Trophoblast cell (in vitro differentiated cells and primary cell): ENCODE measurements around the gene PCNX3.

Experiments used
- DNase-seq, 2 donors: peaks; one replicate each; pipeline ENCODE4 v3.0.0-alpha.2; 2016
- H2AFZ ChIP-seq: 2 replicates; pipeline ENCODE4 v1.6.1; 2013; ENCODE audit warnings: low read length, moderate library complexity, mild to moderate bottlenecking; ENCODE audit not compliant: insufficient read depth, poor library complexity
- H2AK5ac ChIP-seq: 2 replicates; pipeline ENCODE4 v1.6.1; 2013; ENCODE audit warnings: mild to moderate bottlenecking, low read length
- H2BK120ac ChIP-seq: 2 replicates; pipeline ENCODE4 v1.6.1; 2013; ENCODE audit warnings: low read length, mild to moderate bottlenecking, moderate library complexity; ENCODE audit not compliant: insufficient read depth, poor library complexity
- H2BK12ac ChIP-seq: 2 replicates; pipeline ENCODE4 v1.6.1; 2013; ENCODE audit warnings: mild to moderate bottlenecking, low read length, moderate library complexity
- H2BK5ac ChIP-seq: 2 replicates; pipeline ENCODE4 v1.6.1; 2013; ENCODE audit warnings: low read length, low read depth, moderate library complexity, mild to moderate bottlenecking; ENCODE audit not compliant: poor library complexity
- H3K14ac ChIP-seq: 2 replicates; pipeline ENCODE4 v1.6.1; 2013; ENCODE audit warnings: mild to moderate bottlenecking, low read length
- H3K18ac ChIP-seq: 2 replicates; pipeline ENCODE4 v1.6.1; 2013; ENCODE audit warnings: mild to moderate bottlenecking, low read length
- H3K23ac ChIP-seq: 2 replicates; pipeline ENCODE4 v1.6.1; 2013; ENCODE audit warnings: low read length
- H3K27ac ChIP-seq: 2 replicates; pipeline ENCODE4 v1.5.1; 2013; ENCODE audit warnings: low read depth, mild to moderate bottlenecking, inconsistent platforms, low read length, moderate library complexity
- H3K27me3 ChIP-seq: 2 replicates; pipeline ENCODE4 v1.6.1; 2013; ENCODE audit warnings: inconsistent platforms, mild to moderate bottlenecking, low read length, moderate library complexity; ENCODE audit not compliant: insufficient read depth
- H3K36me3 ChIP-seq, 2 experiments: 1 replicate in 1 of 2; 2 replicates in 1 of 2; pipeline ENCODE4 v1.6.1; 2013; ENCODE audit warnings: low read length in 2 of 2, mild to moderate bottlenecking in 2 of 2, moderate library complexity in 1 of 2; ENCODE audit not compliant: insufficient read depth in 2 of 2, control insufficient read depth in 1 of 2
- H3K4ac ChIP-seq: 2 replicates; pipeline ENCODE4 v1.6.1; 2013; ENCODE audit warnings: low read depth, mild to moderate bottlenecking, low read length, moderate library complexity
- H3K4me1 ChIP-seq, 2 experiments: 1 replicate in 1 of 2; 2 replicates in 1 of 2; pipeline ENCODE4 v1.6.1; 2013; ENCODE audit warnings: low read length in 2 of 2, mild to moderate bottlenecking in 2 of 2, moderate library complexity in 1 of 2; ENCODE audit not compliant: insufficient read depth in 2 of 2, control insufficient read depth in 1 of 2
- H3K4me2 ChIP-seq: 2 replicates; pipeline ENCODE4 v1.6.1; 2013; ENCODE audit warnings: inconsistent platforms, mild to moderate bottlenecking, low read length, moderate library complexity
- H3K4me3 ChIP-seq: 2 replicates; pipeline ENCODE4 v1.5.1; 2013; ENCODE audit warnings: mild to moderate bottlenecking, low read depth, low read length, inconsistent platforms
- H3K79me1 ChIP-seq: one replicate; pipeline ENCODE4 v1.6.1; 2013; ENCODE audit warnings: low read length
- H3K79me2 ChIP-seq: 2 replicates; pipeline ENCODE4 v1.6.1; 2013; ENCODE audit warnings: low read length, mild to moderate bottlenecking; ENCODE audit not compliant: control insufficient read depth, insufficient read depth, poor library complexity
- H3K9ac ChIP-seq: 2 replicates; pipeline ENCODE4 v1.6.1; 2013; ENCODE audit warnings: mild to moderate bottlenecking, low read length
- H3K9me3 ChIP-seq: 2 replicates; pipeline ENCODE4 v1.6.1; 2013; ENCODE audit warnings: low read depth, mild to moderate bottlenecking, control low read depth, inconsistent platforms, low read length; ENCODE audit not compliant: insufficient read depth
- H4K12ac ChIP-seq: 2 replicates; pipeline ENCODE4 v1.6.1; 2013; ENCODE audit warnings: low read depth, mild to moderate bottlenecking, low read length, moderate library complexity
- H4K8ac ChIP-seq: 2 replicates; pipeline ENCODE4 v1.6.1; 2013; ENCODE audit warnings: low read depth, mild to moderate bottlenecking, low read length, moderate library complexity
- H4K91ac ChIP-seq: one replicate; pipeline ENCODE4 v1.6.1; 2013; ENCODE audit warnings: low read depth, mild to moderate bottlenecking, low read length, moderate library complexity
- WGBS: extraction: QIAGEN DNeasy Blood & Tissue Kit; methylation state at CpG from one replicate; pipeline ENCODE4 v1.1.7; 2013; ENCODE audit warnings: missing lambda C conversion rate; ENCODE audit not compliant: insufficient read length, insufficient coverage; ENCODE audit errors: extremely low coverage; 5-methylcytosine and 5-hydroxymethylcytosine counted together

Gene PCNX3

DNA sequence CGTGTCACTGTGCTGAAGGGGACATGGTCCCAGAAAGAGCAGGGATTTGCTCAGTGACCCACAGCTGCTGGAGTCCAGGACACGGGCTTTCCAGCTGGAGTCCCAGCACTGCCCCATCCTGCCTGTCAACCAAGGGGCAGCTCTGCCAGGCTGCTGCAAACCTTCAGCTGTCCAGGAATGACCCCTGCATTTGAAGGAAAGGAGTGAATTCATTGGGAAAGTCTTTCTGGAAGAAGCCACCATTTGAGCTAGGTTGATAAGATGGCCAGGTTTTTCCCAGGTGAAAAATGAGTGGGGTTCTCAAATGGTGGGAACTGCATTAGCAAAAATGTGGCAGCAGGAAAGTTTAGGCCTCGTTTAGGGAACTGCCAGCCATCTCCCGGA is 29.3 kb upstream of the PCNX3 start:
- Histone ChIP-seq H3K9me3 (peaks cover 4% of the 10 kb centered on the region), H4K8ac (no peak overlapping the region), H3K18ac (no peak overlapping the region), H2BK5ac (no peak overlapping the region), H4K91ac (no peak overlapping the region), H2BK12ac (no peak overlapping the region), H3K79me2 (no peaks in the 10 kb centered on the region), H3K4me2 (no peak overlapping the region), H3K14ac (no peak overlapping the region), H3K36me3 (peaks cover 15 to 21% of the 10 kb centered on the region in 2 experiments), H3K4me1 (no peaks in the 10 kb centered on the region), H3K4ac (no peak overlapping the region), H2BK120ac (no peak overlapping the region), H2AK5ac (no peak overlapping the region), H2AFZ (no peak overlapping the region), H3K9ac (no peak overlapping the region), H3K27me3 (no peaks in the 10 kb centered on the region), H3K79me1 (no peaks in the 10 kb centered on the region), H3K4me3 (no peak overlapping the region), H3K23ac (no peak overlapping the region), H3K27ac (no peak overlapping the region), H4K12ac (no peak overlapping the region)
- no CpG with 5 or more reads among the region's 4 CpGs for WGBS
- no peak for DNase-seq

DNA sequence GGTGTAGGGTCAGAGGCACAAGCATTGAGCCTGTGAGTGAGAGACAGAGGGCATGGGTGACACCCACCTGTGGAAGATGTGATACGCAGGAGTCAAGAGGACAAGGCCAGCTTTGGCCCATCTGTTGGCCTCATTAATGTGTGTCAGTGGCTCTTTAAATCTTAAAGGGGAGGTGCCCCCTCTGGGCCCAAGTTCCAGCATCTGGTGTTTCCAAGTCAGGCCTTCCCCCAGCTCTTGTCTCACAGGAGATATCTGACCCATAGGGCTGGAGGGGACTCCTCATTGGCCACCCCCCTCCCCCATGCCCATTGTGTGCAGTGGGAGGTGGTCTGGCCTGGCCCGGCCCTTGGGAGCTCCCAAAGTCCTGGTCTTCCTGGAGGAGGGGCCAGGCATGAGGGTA is 28.9 kb upstream of the PCNX3 start:
- Histone ChIP-seq H2AK5ac (no peak overlapping the region), H3K27me3 (no peaks in the 10 kb centered on the region), H3K79me1 (no peaks in the 10 kb centered on the region), H3K14ac (no peak overlapping the region), H2BK12ac (no peak overlapping the region), H3K4ac (no peak overlapping the region), H4K8ac (no peak overlapping the region), H3K9ac (no peak overlapping the region), H3K79me2 (no peaks in the 10 kb centered on the region), H3K4me2 (no peak overlapping the region), H4K91ac (no peak overlapping the region), H3K27ac (no peak overlapping the region), H2BK5ac (no peak overlapping the region), H3K23ac (no peak overlapping the region), H3K36me3 (peaks cover 14 to 18% of the 10 kb centered on the region in 2 experiments), H3K9me3 (peaks cover 4% of the 10 kb centered on the region), H3K4me1 (peaks cover 0 to under 1% of the 10 kb centered on the region in 2 experiments), H4K12ac (no peak overlapping the region), H2AFZ (no peak overlapping the region), H3K4me3 (no peak overlapping the region), H2BK120ac (no peak overlapping the region), H3K18ac (no peak overlapping the region)
- WGBS, result no CpG with 5 or more reads among the region's 2 CpGs
- no peak for DNase-seq

DNA sequence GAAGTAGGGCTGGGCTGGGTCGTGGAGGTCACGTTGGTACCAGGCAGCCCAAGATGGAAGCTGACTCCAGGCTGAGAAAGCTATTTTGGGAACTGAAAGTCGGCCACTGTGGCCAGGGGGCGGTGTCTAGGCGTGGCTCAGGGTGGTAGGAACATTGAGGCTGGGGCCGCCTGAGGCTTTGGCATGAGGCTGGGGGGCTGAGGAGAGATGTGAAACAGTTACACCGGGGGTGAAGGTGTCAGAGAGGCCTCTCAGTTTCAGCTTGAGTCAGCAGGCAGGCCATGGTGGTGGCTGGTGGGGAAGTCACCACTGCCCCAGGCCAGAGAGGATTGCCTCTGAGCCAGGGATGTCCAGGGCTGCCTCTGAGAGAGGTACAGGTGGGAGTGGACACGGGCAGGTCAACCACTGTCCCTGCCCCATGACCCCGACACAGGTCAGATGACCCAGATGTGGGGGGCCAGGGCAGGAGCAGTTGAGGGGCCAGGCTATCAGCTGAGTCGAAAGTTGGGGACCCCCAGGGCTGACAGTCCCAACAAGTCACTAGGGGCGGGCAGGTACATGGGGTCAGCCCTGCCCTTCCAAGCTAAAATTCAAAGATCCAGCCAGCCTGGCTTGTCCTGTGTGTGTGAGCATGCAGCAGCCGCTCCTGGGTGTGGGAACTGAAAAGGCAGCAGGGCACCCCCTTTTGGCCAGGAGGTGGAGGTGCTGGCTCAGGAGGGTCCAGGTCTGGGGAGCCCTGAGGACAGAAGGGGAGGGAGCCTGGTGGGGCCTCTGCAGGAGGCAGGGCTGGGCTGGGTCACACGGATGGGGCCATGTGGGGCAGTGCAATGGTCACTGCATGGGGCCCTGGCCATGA is 27.1 kb upstream of the PCNX3 start:
- H2BK5ac ChIP-seq, result no peak overlapping the region
- no CpG with 5 or more reads among the region's 13 CpGs for WGBS
- H4K8ac ChIP-seq, result no peak overlapping the region

DNA sequence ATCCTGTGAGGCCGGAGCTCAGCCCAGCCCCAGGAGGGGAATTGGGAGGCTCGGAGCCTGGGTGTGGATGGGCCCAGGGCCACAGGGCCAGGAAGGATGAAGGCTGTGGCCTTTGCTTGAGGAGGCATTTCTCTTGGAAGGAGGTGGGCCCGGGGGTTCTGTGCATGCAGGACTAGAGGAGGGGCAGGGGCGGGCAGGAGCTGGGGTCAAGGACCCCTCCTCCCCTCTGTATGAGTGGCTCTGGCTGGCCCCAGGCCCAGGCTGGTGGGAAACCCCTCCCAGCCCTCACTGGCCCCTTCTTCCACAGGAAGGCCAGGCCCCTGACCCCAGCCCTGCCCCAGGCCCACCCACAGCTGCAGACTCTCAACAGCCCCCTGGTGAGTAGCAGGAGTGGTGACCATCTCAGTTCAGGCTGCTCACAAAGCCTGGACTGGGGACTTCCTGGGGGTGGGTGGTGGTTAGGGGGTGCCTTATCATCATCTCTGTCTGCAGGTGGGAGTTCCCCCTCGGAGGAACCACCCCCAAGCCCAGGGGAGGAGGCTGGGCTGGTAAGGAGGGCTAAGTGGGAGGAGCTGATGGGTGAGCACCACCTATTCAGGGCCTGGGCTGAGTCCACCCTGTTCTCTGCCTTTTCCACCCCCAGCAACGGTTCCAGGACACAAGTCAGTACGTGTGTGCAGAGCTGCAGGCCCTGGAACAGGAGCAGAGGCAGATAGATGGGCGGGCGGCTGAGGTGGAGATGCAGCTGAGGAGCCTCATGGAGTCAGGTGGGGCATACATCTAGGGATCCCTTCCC is 25.9 kb upstream of the PCNX3 start:
- DNase-seq, result no peak
- Histone ChIP-seq H3K79me2 (no peaks in the 10 kb centered on the region), H3K27me3 (peaks cover 5% of the 10 kb centered on the region), H3K9ac (no peak overlapping the region), H2AFZ (no peak overlapping the region), H4K12ac (no peak overlapping the region), H3K18ac (no peak overlapping the region), H4K91ac (no peak overlapping the region), H3K4me3 (no peak overlapping the region), H3K23ac (no peak overlapping the region), H3K4me1 (peaks cover 0 to 8% of the 10 kb centered on the region in 2 experiments), H2BK12ac (no peak overlapping the region), H3K36me3 (peaks cover 8 to 15% of the 10 kb centered on the region in 2 experiments), H3K4me2 (no peak overlapping the region), H3K9me3 (peaks cover 4% of the 10 kb centered on the region), H2BK120ac (no peak overlapping the region), H3K27ac (no peak overlapping the region), H3K4ac (no peak overlapping the region), H2BK5ac (no peak overlapping the region), H3K14ac (no peak overlapping the region), H4K8ac (no peak overlapping the region), H3K79me1 (peaks cover 3% of the 10 kb centered on the region), H2AK5ac (no peak overlapping the region)
- WGBS, result no CpG with 5 or more reads among the region's 9 CpGs

More for the DNA sequence above, 27.1 kb upstream of the PCNX3 start:
- Histone ChIP-seq H3K4me1 (peaks cover 0 to 8% of the 10 kb centered on the region in 2 experiments), H3K14ac (no peak overlapping the region), H3K79me1 (peaks cover 3% of the 10 kb centered on the region), H3K4me3 (no peak overlapping the region), H3K4me2 (no peak overlapping the region), H3K23ac (no peak overlapping the region), H4K12ac (no peak overlapping the region), H3K79me2 (no peaks in the 10 kb centered on the region), H3K27ac (no peak overlapping the region), H2AFZ (no peak overlapping the region), H3K9me3 (peaks cover 4% of the 10 kb centered on the region), H3K36me3 (peaks cover 10 to 16% of the 10 kb centered on the region in 2 experiments), H4K91ac (no peak overlapping the region), H3K9ac (no peak overlapping the region), H3K4ac (no peak overlapping the region), H2BK12ac (no peak overlapping the region), H2BK120ac (no peak overlapping the region), H3K27me3 (peaks cover 5% of the 10 kb centered on the region), H3K18ac (no peak overlapping the region), H2AK5ac (no peak overlapping the region)
- DNase-seq, result peak in 1 of 2 donors; percentile 43
